ENCODE measurements around the gene POLR1E.

POLR1E gene, protein sequence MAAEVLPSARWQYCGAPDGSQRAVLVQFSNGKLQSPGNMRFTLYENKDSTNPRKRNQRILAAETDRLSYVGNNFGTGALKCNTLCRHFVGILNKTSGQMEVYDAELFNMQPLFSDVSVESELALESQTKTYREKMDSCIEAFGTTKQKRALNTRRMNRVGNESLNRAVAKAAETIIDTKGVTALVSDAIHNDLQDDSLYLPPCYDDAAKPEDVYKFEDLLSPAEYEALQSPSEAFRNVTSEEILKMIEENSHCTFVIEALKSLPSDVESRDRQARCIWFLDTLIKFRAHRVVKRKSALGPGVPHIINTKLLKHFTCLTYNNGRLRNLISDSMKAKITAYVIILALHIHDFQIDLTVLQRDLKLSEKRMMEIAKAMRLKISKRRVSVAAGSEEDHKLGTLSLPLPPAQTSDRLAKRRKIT

GRCh38 chr9:37485389-37486255 lies at the start of gene POLR1E:
POLR1E (plus strand) TSS chr9:37485948; CDS start chr9:37486048, 100 bp downstream.
- peak; percentile 96 for DNase-seq

GRCh38 chr9:37436540-37436939 lies 49.2 kb upstream of the POLR1E start:
- no peak for DNase-seq

GRCh38 chr9:37437010-37437409 lies 48.7 kb upstream of the POLR1E start:
- DNase-seq: no peak

DNA sequence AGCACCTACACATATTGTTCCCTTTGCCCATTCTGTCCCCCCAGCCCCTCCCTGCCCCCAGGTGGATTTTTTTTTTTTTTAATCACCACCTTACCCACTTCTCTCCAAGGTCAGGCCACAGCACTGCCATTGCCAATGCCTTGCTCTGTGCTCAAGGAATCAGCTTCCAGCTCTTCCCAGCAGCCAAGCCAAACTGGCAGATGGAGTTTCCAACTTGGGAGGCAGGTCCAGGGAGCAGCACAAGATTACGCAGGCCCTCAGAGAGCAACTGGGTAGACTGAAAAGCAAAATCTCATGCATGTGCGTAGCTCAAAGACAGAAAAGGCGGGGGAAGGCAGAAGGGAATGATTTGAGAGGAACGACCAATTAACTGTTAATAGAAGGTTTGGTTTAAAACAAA lies 48.1 kb upstream of the POLR1E start:
- no peak for DNase-seq

- no peak for DNase-seq
Observed at GRCh38 chr9:37438359-37438758, 47.4 kb upstream of the POLR1E start.

- DNase-seq: no peak
Observed at GRCh38 chr9:37441776-37442370, 43.9 kb upstream of the POLR1E start.

DNA sequence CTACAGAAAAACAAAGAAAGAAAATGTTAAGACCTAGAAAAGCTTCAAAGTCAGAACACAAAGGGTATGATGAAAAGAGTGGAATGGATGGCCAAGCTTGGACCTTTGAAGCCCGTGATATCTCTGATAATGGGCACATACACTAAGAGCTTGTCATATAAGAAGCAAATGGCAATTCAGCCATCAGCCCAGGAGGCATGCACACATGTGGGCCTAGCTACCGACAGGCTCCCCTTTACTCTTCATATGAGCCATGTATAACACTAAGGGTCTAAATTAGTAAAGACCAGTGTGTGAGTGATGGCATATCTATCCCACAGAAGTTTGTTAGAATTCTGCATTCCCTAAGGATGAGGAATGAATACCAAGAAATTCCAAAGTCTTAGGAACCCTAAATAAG lies 43.2 kb upstream of the POLR1E start:
- DNase-seq: no peak

GRCh38 chr9:37443566-37443965 lies 42.2 kb upstream of the POLR1E start:
- DNase-seq: no peak

- DNase-seq: no peak
Observed at GRCh38 chr9:37444890-37445289, 40.9 kb upstream of the POLR1E start.

DNA sequence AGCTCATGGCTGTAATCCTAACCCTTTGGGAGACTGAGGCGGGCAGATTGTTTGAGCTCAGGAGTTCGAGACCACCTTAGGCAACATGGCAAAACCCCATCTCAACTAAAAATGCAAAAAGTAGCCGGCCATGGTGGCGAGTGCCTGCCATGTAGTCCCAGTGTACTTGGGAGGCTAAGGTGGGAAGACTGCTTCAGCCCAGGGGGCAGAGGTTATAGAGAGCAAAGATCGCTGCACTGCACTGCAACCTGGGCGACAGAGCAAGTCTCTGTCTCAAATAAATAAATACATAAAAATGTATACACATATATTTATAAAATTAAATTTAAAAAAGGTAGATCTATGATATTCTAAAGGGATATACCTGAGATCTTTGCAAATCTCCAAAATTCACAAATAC lies 39.9 kb upstream of the POLR1E start:
- no peak for DNase-seq

DNA sequence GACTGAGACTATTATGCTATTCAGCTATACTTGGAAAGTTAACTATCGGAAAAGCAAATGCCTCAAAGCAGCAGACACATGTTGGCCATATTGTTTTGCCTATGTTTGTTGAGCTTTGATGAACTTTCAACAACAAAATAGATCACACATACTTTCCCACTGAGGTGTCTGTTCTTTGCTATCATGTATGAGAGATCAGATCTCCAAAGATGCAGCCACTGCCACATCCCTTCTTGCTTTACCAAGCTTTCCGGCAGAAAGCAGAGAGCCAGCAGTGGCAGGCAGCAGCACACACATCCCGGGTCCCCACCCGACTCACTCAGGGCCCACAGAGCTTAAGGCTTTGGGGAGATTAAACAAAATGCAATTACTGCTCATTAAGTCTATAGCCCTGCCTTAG lies 39.3 kb upstream of the POLR1E start:
- DNase-seq: no peak

GRCh38 chr9:37447111-37447510 lies 38.6 kb upstream of the POLR1E start:
- no peak for DNase-seq

- no peak for DNase-seq
Observed at GRCh38 chr9:37449862-37450632, 35.7 kb upstream of the POLR1E start.

DNA sequence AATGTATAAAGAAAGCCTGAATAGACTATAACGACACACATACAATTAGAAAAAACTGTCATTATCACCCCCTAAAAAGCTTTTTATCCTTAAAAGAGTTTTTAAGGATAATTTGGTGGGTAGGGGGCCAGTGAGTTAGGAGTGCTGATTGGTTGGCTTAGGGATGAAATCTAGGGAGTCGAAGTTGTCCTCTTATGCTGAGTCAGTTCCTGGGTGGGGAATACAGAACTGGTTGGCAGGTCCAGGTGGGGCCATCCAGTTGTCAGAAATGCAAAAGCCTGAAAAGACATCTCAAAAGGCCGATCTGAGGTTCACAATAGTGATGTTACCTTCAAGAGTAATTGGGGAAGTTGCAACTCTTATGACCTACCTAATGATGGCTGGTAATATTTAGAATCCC lies 34.1 kb upstream of the POLR1E start:
- no peak for DNase-seq

GRCh38 chr9:37452611-37453010 lies 33.1 kb upstream of the POLR1E start:
- no peak for DNase-seq

DNA sequence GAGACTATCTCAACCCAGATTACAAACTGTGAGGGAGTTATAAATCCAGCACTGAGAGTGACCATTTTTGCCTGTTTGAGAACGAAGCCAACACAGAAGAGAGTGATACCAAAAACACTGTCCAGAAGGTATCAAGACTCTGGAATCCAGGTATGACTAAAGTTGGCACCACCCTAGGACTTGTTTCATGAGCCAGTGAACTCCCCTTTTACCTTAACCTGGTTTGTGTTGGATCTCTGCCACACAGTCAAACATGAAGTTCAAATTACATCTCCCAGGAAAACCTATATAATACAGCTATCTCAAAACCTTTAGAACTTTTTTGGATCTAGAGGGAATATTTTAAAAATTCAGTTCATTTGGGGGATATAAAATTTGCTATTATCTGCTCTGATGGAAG lies 31.9 kb upstream of the POLR1E start:
- no peak for DNase-seq

- no peak for DNase-seq
Observed at GRCh38 chr9:37454238-37454637, 31.5 kb upstream of the POLR1E start.

- DNase-seq: no peak
Observed at GRCh38 chr9:37455884-37456647, 29.7 kb upstream of the POLR1E start.

DNA sequence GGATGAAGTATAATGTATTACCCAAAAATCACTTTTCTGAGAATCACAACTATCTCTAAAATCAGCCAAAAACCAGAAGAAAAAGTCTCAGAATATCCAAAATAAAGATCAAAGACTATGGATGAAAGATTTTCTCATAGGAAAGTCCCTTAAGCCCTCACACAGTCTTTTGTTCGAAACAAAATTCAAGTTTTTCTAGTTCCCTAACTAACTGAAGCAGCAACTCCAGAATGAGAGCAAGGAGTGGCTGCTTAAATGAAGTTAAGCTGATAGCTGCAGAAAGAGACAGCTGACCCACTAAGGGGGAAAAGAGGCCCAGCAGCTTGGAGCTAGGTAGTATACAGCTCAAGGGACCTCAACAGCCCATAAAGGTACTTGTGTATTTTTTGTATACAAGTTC lies 28.9 kb upstream of the POLR1E start:
- no peak for DNase-seq

GRCh38 chr9:37464006-37464405 lies 21.7 kb upstream of the POLR1E start:
- DNase-seq: no peak

DNA sequence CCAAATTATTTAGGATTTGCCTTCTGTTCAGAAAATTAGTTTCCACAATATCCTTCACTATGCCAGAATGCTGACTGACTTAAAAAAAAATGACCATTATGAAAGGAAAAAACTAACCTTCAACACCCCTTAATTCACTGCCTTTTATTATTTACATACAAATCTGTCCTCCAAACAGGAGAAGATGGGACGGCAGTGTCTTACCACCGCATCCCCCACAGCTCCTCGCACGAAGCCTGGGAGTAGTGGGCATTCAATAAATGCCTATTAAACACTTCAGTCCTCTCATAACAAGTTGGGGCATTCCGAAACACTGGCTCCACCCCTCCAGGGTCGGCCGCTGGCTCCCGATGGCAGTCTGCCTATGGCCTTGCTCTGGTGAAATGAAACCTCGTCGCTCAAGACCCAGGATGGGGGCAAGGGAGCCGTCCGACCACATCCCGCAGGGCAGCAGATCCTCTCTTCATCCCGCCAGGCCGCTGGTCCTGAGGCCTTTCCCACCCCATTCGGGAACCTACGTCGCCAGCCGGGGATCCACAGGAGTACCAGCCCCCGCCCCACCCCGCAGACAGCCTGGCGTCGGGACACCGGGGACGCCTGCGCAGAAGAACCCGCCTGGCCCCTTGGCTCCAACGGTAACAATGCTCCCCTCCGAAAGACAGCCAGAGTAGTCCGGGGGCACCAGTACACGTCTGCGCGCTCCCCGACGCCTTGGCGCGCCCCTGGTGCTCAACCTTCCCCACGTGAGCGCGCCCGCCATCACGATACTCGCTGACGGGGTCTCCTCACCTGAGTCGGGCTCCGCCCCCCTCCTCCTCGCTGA lies 21.1 kb upstream of the POLR1E start:
- DNase-seq: peak; percentile 69
